Stimulated activated CD8-positive, alpha-beta memory T cell treated with anti-CD3 and anti-CD28 coated beads, Interleukin-7, amount 100 ng/mL, for 1 hour (primary cell): ENCODE results near the gene POLDIP3.
"Not testable (repeated sequence)": the region's sequence is repeated elsewhere in the genome, so short reads cannot be mapped to it uniquely, and the experiment has no call there.

ENCODE experiments used
- DNase-seq, 2 donors: peaks; one replicate each; pipeline ENCODE4 v3.0.0-alpha.2; 2020; ENCODE audit warnings: low read depth in 2 of 2

The POLDIP3 gene

GRCh38 chr22:42586381-42586780, 28.3 kb downstream of the POLDIP3 start:
- no peak for DNase-seq

- no peak for DNase-seq
These were observed 29.6 kb downstream of the POLDIP3 start for GRCh38 chr22:42585096-42585495.

GRCh38 chr22:42584364-42584940, 30.2 kb downstream of the POLDIP3 start:
- no peak for DNase-seq

GRCh38 chr22:42582987-42583386, 31.7 kb downstream of the POLDIP3 start:
- DNase-seq, result no peak

GRCh38 chr22:42581762-42582716, 32.6 kb downstream of the POLDIP3 start:
- peak; percentile 58 to 60 for DNase-seq

- not testable (repeated sequence) for DNase-seq
These were observed 33.4 kb downstream of the POLDIP3 start for GRCh38 chr22:42581194-42581761.

- not testable (repeated sequence) for DNase-seq
These were observed 34.6 kb downstream of the POLDIP3 start for GRCh38 chr22:42580040-42580439.

- no peak for DNase-seq
These were observed 37.0 kb downstream of the POLDIP3 start for GRCh38 chr22:42577623-42578240.

GRCh38 chr22:42577141-42577540, 37.5 kb downstream of the POLDIP3 start:
- DNase-seq, result not testable (repeated sequence)

- not testable (repeated sequence) for DNase-seq
These were observed 38.6 kb downstream of the POLDIP3 start for GRCh38 chr22:42575996-42576574.

GRCh38 chr22:42574468-42574867, 40.2 kb downstream of the POLDIP3 start:
- DNase-seq, result not testable (repeated sequence)

- not testable (repeated sequence) for DNase-seq
These were observed 40.6 kb downstream of the POLDIP3 start for GRCh38 chr22:42574046-42574445.

GRCh38 chr22:42571068-42571467, 43.6 kb downstream of the POLDIP3 start:
- not testable (repeated sequence) for DNase-seq

- not testable (repeated sequence) for DNase-seq
These were observed 44.1 kb downstream of the POLDIP3 start for GRCh38 chr22:42570580-42570979.

- not testable (repeated sequence) for DNase-seq
These were observed 46.7 kb downstream of the POLDIP3 start for GRCh38 chr22:42567950-42568349.

- no peak for DNase-seq
These were observed 48.7 kb downstream of the POLDIP3 start for GRCh38 chr22:42565956-42566355.

GRCh38 chr22:42564699-42565098, 50.0 kb downstream of the POLDIP3 start:
- no peak for DNase-seq

- not testable (repeated sequence) for DNase-seq
These were observed 50.7 kb downstream of the POLDIP3 start for GRCh38 chr22:42563943-42564342.

- no peak for DNase-seq
These were observed 52.0 kb downstream of the POLDIP3 start for GRCh38 chr22:42562684-42563083.

GRCh38 chr22:42562279-42562678, 52.4 kb downstream of the POLDIP3 start:
- no peak for DNase-seq

GRCh38 chr22:42561856-42562255, 52.8 kb downstream of the POLDIP3 start:
- no peak for DNase-seq

GRCh38 chr22:42560781-42561180, 53.9 kb downstream of the POLDIP3 start:
- DNase-seq, result no peak
